Measurements from ENCODE around the gene RNF213.

The RNF213 gene

DNA sequence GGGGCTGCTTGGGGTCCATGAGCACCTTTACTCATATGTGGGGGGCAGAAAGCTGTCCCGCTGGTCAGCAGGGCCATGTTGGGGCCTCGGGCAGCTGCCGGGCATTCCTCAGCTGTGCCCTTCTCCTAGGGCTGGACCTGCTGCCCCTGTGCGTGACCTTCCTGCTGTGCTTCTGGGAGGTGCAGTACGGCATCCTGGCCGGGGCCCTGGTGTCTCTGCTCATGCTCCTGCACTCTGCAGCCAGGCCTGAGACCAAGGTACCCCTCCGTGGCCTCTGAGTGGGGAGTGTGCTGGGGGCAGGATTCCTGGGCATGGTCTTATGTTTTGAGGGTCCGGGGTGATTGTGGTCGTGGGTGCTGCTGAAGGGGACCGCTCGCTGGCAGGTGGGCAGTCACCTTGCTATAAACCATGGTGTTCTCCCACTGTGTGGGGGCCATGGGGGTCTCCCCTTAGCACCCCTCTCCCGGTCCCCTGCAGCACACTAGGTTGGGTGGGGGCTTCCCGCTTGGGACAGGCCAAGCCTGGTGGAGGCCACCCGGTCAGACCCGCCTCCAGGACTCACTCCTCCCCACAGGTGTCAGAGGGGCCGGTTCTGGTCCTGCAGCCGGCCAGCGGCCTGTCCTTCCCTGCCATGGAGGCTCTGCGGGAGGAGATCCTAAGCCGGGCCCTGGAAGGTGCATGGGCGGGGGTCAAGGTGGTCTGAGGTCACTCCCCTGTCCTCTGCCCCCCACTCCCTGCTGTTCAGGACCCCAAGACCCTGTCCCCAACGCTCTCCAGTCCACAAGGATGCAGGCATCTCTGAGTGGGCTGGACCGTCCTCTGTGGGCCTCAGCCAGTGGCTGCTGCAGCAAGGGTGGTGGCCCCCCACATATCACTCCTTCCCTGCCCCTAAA, 12.4 kb upstream of the RNF213 start:
- Histone ChIP-seq H3K27me3 (ENCODE audit: insufficient read depth, poor library complexity, severe bottlenecking) (no peaks in the 10 kb centered on the region), H3K27ac (replicated peaks) (no peak overlapping the region), H3K4me3 (replicated peaks; ENCODE audit: insufficient read depth, low read length) (no peak overlapping the region)
- DNase-seq (ENCODE audit: low read depth in 1 of 2, low spot score in 1 of 2), result no peak
- no peak for TF ChIP-seq GABPA (IDR thresholded peaks at IDR 0.05; ENCODE audit: low read depth)
- TF ChIP-seq SPI1 (IDR thresholded peaks at IDR 0.05; ENCODE audit: borderline replicate concordance, low read depth), result no peak
- TF ChIP-seq, protein P1, sequence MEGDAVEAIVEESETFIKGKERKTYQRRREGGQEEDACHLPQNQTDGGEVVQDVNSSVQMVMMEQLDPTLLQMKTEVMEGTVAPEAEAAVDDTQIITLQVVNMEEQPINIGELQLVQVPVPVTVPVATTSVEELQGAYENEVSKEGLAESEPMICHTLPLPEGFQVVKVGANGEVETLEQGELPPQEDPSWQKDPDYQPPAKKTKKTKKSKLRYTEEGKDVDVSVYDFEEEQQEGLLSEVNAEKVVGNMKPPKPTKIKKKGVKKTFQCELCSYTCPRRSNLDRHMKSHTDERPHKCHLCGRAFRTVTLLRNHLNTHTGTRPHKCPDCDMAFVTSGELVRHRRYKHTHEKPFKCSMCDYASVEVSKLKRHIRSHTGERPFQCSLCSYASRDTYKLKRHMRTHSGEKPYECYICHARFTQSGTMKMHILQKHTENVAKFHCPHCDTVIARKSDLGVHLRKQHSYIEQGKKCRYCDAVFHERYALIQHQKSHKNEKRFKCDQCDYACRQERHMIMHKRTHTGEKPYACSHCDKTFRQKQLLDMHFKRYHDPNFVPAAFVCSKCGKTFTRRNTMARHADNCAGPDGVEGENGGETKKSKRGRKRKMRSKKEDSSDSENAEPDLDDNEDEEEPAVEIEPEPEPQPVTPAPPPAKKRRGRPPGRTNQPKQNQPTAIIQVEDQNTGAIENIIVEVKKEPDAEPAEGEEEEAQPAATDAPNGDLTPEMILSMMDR (IDR thresholded peaks at IDR 0.05; ENCODE audit: insufficient read depth, low read length), result no peak
- TF ChIP-seq, protein P2, sequence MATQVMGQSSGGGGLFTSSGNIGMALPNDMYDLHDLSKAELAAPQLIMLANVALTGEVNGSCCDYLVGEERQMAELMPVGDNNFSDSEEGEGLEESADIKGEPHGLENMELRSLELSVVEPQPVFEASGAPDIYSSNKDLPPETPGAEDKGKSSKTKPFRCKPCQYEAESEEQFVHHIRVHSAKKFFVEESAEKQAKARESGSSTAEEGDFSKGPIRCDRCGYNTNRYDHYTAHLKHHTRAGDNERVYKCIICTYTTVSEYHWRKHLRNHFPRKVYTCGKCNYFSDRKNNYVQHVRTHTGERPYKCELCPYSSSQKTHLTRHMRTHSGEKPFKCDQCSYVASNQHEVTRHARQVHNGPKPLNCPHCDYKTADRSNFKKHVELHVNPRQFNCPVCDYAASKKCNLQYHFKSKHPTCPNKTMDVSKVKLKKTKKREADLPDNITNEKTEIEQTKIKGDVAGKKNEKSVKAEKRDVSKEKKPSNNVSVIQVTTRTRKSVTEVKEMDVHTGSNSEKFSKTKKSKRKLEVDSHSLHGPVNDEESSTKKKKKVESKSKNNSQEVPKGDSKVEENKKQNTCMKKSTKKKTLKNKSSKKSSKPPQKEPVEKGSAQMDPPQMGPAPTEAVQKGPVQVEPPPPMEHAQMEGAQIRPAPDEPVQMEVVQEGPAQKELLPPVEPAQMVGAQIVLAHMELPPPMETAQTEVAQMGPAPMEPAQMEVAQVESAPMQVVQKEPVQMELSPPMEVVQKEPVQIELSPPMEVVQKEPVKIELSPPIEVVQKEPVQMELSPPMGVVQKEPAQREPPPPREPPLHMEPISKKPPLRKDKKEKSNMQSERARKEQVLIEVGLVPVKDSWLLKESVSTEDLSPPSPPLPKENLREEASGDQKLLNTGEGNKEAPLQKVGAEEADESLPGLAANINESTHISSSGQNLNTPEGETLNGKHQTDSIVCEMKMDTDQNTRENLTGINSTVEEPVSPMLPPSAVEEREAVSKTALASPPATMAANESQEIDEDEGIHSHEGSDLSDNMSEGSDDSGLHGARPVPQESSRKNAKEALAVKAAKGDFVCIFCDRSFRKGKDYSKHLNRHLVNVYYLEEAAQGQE (IDR thresholded peaks at IDR 0.05; ENCODE audit: insufficient replicate concordance, low read depth), result no peak
- no peak for TF ChIP-seq POLR2AphosphoS5 (IDR thresholded peaks at IDR 0.05; ENCODE audit: low read depth)

DNA sequence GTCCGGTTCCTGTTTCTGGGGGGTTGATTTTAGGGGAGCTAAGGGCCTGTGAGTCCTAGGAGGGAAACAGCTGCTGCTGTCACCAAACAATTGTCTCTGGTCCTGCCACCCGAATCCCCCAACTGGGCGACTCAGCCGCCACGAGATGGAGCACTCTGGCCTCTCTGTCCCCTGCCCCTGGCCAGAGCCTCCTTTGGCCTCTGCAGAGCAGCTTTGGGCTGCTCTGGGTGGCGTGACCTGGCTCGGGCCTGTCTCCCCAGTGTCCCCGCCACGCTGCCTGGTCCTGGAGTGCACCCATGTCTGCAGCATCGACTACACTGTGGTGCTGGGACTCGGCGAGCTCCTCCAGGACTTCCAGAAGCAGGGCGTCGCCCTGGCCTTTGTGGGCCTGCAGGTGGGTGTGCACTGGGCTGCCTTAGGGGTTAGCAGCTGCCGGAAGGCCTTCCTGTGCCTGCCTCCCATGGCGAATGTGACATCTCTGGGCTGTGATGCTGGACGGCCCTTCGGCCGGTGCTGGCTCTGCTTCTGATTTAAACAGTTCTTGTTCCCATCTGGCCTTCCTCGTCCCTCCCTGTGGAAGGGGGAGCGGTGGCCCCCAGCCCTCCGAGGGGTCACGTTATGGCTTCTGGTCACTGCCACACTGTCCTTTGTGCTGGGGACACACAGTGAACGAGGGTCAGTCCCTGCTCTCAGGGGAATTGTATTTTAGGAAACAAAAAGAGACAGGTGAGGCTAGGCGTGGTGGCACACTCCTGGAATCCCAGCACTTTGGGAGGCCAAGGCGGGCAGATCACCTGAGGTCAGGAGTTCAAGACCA, 11.6 kb upstream of the RNF213 start:
- no peak for DNase-seq (ENCODE audit: low read depth in 1 of 2, low spot score in 1 of 2)
- H3K27ac ChIP-seq (replicated peaks), result no peak overlapping the region

DNA sequence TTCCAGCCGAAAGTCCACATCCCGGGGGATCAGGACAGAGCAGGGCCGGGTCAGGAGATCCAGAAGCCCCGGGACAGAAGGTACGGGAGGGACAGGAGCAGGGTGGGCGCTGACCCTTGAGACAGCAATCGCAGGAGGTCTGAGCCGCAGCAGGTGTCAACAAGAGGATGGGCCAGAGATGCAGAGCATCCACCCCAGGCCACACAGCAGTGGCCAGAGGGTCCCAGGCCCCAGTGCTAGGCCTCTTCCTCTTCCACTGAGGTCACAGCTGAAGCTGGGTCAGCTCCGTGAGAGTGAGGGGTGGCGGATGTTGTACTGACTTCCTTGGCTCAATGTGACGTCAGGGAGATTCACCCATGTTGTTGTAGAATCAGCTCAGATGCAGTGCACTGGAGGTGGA, 8.7 kb upstream of the RNF213 start:
- Histone ChIP-seq H3K27ac (replicated peaks) (no peak overlapping the region), H3K27me3 (ENCODE audit: insufficient read depth, poor library complexity, severe bottlenecking) (no peaks in the 10 kb centered on the region), H3K4me3 (replicated peaks; ENCODE audit: insufficient read depth, low read length) (no peak overlapping the region)
- TF ChIP-seq SPI1 (IDR thresholded peaks at IDR 0.05; ENCODE audit: borderline replicate concordance, low read depth) (no peak), POLR2AphosphoS5 (IDR thresholded peaks at IDR 0.05; ENCODE audit: low read depth) (no peak), GABPA (IDR thresholded peaks at IDR 0.05; ENCODE audit: low read depth) (no peak)
- TF ChIP-seq, protein P2 (IDR thresholded peaks at IDR 0.05; ENCODE audit: insufficient replicate concordance, low read depth), result no peak
- TF ChIP-seq, protein P1 (IDR thresholded peaks at IDR 0.05; ENCODE audit: insufficient read depth, low read length), result no peak
- DNase-seq (ENCODE audit: low read depth in 1 of 2, low spot score in 1 of 2), result no peak

More for the DNA sequence above, 11.6 kb upstream of the RNF213 start:
- Histone ChIP-seq H3K4me3 (replicated peaks; ENCODE audit: insufficient read depth, low read length) (no peak overlapping the region), H3K27me3 (ENCODE audit: insufficient read depth, poor library complexity, severe bottlenecking) (no peaks in the 10 kb centered on the region)
- TF ChIP-seq SPI1 (IDR thresholded peaks at IDR 0.05; ENCODE audit: borderline replicate concordance, low read depth) (no peak), POLR2AphosphoS5 (IDR thresholded peaks at IDR 0.05; ENCODE audit: low read depth) (no peak), GABPA (IDR thresholded peaks at IDR 0.05; ENCODE audit: low read depth) (no peak)
- TF ChIP-seq, protein P1 (IDR thresholded peaks at IDR 0.05; ENCODE audit: insufficient read depth, low read length), result no peak
